Measurements from ENCODE around the gene PRDM1.

DNA sequence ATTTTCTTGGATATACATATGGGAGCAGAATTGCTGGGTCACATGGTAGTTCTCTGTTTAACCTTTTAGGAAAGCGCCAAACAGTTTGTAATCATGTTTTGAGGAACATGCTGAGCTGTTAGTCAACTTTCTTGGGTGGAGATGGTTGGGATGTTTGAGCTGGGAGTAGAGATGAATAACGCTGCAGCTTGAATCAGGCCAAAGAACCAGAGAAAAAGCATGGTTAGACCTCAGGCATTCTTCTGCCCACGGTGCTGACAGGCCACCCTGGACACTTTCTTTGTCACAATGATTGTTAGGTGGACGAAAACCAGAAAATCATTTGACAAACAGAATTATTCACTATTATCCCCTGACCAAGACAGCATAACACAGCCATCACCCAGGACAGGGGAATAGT lies 66.8 kb downstream of the PRDM1 start:
- no peak for TF ChIP-seq POLR2A (IDR thresholded peaks at IDR 0.05)
- TF ChIP-seq, protein P1, sequence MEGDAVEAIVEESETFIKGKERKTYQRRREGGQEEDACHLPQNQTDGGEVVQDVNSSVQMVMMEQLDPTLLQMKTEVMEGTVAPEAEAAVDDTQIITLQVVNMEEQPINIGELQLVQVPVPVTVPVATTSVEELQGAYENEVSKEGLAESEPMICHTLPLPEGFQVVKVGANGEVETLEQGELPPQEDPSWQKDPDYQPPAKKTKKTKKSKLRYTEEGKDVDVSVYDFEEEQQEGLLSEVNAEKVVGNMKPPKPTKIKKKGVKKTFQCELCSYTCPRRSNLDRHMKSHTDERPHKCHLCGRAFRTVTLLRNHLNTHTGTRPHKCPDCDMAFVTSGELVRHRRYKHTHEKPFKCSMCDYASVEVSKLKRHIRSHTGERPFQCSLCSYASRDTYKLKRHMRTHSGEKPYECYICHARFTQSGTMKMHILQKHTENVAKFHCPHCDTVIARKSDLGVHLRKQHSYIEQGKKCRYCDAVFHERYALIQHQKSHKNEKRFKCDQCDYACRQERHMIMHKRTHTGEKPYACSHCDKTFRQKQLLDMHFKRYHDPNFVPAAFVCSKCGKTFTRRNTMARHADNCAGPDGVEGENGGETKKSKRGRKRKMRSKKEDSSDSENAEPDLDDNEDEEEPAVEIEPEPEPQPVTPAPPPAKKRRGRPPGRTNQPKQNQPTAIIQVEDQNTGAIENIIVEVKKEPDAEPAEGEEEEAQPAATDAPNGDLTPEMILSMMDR (IDR thresholded peaks at IDR 0.05): no peak

Measured in upper lobe of left lung (tissue), 4 donors.